DMS153 (cell line): ENCODE measurements around the gene PLEKHG4.

Experiments
- DNase-seq: peaks from one replicate; lab custom pipeline; 2025; lab: John Stamatoyannopoulos, UW

PLEKHG4 gene

DNA sequence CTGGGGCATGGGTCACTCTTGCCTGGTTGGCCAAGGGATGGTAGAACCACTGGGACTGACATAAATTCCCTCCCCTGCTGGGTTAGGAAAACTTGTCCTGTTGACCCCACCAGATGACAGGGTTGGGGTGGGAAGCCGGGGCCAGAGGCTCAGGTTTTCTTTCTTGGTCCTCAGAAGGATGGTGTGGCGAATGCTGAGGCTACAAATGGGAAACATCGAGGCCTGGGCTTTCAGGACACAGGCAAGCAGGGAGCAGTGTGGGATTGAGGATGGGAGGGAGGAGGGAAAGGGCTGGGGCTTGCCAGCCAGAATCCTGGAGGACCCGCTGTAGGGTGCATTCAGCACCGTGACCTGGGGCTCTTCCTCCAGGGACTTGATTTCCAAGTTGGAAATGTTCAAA, 14.5 kb upstream of the PLEKHG4 start:
- no peak for DNase-seq

DNA sequence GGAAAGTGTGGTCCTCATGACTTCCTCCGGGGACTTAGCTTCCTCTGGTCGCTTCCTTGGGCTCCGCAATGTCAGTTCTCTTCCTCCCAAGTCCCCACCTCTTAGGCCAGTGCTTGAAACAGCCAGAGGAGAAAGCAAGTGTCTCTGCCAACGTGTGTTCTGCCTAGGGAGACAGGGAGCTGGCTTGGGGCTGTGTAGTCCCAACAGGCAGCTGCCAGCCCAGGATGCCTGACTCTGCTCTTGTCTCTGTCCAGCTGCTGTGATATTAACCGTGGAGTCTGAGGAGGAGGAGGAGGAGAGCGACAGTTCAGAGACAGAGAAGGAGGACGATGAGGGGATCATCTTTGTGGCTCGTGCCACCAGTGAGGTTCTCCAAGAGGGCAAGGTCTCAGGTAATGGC, 13.5 kb upstream of the PLEKHG4 start:
- DNase-seq: no peak

DNA sequence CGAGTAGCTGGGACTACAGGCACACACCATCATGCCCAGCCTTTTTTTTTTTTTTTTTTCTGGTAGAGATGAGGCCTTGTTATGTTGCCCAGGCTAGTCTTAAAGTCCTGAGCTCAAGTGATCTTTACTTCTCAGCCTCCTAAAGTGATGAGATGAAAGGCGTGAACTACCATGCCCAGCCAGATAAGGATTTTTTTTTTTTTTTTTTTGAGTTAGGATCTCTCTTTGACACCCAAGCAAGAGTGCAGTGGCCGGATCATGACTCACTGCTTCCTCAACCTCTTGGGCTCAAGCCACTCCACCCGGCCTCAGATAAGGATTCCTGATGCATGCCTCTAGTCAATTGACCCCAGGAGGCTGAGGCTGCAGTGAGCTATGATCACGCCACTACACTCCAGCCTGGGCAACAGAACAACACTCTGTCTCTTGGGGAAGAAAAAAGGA, 11.2 kb upstream of the PLEKHG4 start:
- DNase-seq: no peak

DNA sequence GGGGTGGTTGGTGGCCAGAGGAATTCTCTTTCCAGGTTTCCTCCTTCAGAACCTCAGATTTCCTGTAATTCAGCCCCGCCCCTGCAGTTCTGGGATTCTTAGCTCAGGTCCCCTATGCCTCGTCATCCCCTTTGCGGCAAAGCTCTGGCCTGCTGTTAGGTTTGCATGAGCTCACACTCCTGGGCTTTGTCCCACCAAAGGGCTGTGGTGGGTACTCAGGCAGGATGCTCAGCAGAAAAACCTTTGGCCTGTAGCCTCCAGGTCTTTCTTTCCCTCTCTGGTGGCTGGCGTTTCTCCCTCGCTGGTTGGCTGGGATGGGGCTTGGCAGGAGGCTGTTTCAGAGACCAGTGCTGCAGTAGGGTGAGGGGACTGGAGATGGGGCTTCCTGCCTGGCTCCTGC, 9.6 kb upstream of the PLEKHG4 start:
- no peak for DNase-seq

DNA sequence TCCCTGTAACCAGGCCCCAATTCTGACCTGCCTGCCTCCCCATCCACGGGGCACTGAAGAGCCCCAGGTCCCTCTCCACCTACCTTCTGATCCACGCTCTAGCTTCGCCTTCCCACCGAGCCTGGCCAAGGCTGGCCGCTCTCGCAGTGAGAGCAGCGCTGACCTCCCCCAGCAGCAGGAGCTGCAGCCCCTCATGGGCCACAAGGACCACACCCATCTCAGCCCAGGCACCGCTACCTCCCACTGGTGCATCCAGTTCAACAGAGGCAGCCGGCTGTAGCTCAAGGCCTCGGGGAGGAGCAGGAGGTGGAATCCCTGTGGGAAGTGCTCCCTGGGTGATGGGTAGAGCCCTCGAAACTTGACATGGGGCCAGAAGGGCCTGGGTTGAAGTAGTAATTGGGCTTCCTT, 8.4 kb upstream of the PLEKHG4 start:
- DNase-seq: no peak

DNA sequence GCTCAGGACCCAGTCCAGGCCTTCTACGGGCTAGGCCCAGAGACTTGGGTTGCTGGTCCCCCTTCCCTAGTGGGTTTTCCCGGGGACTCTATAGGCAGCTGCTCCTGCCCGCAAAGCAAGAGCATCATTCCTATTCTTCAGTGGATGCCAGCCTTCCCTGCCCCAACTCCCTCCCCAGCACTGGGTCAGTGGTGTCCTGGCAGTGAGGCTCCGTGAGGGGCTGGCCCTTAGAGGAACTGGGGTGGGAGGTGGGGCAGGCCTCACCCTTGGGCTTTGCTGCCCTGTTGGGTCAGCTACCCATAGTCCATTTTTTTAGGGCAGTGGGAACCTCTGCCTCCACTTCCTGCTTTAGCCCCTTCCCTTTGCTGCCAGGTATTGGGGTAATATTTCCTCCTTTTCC, 7.9 kb upstream of the PLEKHG4 start:
- no peak for DNase-seq

DNA sequence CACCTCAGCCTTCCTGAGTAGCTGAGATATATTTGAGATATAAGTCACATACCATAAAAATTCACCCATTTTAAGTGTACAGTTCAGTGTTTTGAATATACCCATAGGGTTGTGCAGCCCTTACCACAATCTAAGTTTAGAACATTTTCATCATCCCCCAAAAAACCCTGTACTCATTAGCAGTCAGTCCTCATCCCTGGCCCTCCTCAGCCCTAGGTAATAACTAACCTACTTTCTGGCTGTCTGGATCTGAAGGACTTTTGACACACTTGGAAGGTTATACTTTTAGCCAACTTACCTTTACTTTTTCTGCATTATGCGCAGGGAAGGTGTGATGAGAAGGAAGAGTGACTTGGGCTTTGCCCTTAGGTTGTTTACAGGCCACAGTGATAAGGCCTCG, 4.0 kb upstream of the PLEKHG4 start:
- DNase-seq: no peak

DNA sequence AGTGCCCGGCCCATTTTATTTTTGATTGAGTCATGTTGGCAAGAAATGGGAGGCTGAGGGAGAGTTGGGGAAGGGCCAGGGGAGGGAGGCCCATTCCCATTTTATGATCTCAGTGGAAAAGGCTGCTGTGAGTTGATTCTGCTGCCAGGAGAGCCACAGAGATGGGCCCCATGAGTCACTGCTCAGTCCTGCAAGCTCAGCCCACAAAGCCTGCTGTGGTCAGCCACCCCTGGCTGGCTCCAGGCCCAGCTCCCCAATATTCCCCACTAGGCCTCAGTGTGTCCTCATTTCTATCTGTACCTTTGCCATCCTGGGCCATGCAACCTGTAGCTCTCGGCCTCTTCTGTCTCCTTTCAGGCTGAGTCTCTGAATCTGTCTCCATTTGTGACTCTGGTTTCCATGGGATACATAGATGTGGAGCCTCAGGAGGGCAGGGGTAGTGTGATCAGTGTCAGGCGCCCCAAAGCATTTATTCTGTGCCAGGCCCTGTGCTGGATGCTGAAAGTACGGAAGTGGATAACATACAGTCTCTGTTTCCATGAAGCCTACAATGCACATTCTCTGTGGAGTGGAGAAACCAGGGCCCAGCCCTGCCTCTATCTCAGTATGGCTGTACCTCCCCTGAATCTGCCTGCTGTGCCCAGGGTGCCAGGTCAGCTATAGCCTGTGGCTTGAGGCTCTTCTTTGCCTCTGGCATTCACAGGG, 1.9 kb upstream of the PLEKHG4 start:
- no peak for DNase-seq

DNA sequence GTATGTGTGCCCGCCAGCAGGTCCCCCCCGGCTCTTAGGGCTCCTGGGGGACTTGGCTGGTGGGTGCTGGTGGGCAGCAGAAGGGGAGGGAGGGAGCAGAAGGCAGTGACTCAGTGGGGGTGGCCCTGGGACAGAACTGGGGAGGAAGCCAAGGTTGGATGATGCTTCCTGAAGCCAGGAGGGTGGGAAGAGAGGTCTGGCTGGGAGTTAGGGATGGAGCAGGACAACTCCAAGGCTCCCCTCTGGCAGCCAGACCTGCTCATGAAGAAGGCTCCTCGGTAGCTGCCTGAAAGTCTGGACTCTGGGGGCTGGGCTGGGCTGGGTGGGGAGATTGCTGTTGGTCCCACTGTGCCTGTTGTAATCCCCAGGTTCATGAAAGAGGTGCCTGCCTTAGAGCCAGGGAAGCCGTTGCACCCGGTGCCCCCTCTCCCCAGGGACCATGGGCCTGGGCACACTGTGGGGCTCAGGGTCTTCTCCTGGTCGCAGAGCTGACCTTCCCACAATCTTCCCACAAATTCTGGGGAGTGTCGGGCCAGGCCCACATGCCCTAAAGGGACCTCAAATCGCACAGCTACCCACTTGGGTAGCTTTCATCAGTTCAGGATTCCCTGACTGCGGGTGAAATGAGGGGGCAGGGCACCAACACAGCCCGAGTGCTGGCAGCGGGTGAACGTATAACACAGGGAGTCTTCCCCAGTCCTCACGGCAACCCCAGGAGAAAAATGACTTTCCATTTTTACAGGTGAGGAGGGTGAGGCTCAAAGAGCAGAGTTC, 1.1 kb upstream of the PLEKHG4 start:
- no peak for DNase-seq

DNA sequence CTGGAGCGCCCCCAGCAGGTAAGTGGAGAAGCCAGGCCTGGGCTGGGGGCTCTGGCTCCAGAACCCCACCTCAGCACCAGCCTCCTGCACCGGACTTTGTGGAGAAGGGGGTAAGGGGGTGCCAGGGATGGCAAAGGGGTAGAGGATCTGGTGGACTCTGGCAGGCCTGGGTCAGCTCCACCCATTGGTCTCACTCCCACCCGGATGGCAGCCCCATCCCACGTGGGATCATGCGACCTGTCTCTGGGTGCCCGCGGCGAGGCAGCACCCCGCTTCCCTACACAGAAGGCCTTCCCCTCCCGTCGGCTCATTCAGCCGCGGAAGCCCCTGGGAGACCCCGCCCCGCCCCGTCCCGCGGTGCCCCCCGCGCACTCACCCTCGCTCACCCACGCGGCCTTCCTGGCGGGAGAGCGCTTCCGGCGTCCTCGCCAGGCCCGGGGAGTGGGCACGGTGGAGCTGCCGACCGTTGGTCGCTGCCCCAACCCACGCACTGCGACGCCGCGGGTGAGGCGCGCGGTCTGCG, 498 bp upstream of the PLEKHG4 start:
- DNase-seq: no peak

DNA sequence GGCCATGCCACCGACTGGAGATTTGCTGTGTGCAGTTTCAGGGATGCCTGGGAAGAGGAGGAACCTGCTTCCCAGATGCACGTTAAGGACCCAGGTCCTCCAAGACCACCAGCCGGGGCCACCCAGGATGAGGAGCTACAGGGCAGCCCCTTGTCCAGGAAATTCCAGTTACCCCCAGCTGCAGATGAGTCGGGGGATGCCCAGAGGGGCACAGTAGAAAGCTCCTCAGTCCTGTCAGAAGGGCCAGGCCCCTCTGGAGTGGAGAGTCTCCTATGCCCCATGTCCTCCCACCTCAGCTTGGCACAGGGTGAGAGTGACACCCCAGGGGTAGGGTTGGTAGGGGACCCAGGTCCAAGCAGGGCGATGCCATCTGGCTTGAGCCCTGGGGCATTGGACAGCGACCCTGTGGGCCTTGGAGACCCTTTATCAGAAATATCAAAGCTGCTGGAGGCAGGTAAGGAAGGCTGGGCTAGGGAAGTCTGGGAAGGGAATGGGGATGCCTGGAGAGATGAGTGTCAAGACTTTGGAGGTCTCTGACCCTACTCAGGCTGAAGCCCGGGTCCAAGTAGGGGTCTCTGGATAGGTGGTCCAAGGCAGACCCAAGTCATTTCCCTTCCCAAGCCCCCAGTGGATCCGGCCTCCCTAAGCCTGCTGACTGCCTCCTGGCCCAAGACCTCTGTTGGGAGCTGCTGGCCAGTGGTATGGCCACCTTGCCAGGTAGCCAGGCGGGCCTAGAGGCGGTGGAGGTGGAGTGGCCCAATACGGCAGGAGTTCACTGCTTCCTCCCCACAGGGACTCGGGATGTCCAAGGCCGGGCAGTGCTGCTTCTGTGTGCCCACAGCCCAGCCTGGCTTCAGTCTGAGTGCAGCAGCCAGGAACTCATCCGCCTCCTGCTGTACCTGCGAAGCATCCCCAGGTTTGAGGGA, 1.0 kb downstream of the PLEKHG4 start:
- DNase-seq: no peak

DNA sequence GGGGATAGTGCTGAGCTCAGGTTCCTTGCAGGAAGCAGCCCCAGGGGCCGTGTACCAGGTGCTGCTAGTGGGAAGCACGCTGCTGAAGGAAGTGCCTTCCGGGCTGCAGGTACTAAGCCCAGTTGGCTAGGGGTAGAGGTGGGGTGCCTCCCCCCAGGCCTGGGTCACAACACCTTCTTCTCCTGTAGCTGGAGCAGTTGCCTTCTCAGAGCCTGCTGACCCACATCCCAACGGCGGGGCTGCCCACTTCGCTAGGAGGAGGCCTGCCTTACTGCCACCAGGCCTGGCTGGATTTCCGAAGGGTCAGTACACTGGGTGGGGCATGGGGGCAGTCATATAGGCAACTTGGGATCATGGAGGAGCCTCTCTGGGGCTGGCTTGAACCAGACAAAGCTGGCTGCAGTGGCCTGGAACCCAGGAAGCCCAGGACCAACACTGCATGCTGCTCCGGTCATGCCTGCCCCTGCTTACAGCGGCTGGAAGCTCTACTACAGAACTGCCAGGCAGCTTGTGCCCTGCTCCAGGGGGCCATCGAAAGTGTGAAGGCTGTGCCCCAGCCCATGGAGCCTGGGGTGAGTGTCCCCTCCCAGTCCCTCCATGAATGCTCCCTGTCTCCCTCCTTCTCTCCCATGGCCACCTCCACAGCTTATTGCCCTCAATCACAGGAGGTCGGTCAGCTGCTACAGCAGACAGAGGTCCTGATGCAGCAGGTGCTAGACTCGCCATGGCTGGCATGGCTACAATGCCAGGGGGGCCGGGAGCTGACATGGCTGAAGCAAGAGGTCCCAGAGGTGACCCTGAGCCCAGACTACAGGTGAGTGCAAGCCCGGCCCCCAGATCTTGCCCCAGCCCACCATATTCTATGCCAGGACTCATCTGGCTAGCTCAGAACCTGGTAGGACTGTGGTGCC, 2.5 kb downstream of the PLEKHG4 start:
- DNase-seq: no peak

DNA sequence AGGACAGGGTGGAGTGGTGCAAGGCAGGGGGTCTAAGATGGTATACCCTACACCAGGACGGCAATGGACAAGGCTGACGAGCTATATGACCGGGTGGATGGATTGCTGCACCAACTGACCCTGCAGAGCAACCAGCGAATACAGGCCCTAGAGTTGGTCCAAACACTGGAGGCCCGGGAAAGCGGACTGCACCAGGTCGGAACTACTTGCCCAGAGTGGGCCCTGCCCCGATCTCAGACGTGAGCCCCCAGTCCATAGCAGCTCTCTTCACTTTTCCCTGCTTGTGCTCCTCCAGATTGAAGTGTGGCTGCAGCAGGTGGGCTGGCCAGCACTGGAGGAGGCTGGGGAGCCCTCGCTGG, 3.1 kb downstream of the PLEKHG4 start:
- DNase-seq: no peak

DNA sequence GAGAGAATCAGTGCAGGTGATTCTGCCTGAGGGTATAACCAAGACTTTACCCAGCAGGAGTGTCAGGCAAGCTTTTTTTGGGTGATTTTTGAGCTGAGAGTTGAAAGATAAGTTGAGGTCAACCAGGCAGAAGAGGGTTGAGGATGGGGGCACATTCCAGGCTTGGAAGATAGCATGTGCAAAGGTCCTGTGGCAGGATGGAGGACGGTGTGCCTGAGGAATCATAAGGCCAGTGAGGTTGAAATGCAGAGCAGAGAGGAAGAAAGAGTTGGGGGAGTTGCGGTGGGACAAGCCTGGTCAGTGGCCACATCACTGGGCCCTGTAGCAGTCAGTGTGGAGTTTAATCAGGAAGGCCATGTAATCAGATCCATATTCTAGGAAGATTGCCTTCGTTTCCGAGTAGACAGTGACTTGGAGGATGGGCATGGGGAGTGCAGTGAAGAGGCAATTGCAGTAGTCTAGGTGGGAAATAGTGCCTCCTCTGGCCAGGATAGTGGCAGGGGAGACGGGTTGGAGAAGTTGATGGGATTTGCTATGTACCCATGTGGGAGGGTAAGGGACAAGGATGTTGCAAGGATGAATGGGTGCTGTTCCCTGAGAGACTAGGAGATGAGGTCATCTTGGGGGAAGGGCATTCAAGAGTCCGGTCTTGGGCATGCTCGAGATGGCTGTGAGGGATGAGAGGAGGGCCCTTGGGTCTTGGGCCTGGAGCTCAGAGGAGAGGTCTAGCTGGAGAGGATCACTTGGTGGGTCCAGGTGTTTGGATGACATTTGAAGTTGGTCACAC, 3.9 kb downstream of the PLEKHG4 start:
- DNase-seq: no peak

DNA sequence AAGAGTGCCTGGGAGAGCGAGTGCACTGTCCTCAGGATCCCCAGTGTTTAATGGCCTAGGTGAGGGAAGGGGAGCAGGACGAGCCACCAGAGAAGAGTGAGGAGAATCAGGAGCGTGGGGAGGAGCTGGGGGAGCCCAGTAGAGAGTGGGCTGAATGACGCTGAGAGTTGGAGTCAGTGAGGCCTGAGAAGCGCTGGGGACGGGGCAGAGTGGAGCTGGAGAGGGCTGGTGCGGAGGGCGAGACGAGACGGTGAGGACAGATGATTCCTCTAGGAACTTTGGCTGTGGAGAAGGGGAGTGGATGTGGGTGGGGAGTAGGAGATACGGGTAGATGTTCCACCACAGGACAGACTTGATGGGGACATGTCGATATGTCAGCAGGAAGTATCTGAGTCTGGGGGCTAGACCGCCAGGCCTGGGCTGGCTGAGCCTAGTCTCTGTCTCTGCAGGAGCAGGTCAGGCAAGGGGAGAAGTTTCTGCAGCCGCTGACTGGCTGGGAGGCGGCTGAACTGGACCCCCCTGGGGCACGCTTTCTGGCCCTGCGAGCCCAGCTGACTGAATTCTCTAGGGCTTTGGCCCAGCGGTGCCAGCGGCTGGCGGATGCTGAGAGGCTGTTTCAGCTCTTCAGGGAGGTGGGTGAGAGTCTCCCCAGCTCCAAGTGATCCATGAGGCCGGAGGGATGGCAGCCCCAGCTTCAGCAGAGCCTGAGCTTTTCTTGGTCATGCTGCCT, 4.7 kb downstream of the PLEKHG4 start:
- DNase-seq: no peak

DNA sequence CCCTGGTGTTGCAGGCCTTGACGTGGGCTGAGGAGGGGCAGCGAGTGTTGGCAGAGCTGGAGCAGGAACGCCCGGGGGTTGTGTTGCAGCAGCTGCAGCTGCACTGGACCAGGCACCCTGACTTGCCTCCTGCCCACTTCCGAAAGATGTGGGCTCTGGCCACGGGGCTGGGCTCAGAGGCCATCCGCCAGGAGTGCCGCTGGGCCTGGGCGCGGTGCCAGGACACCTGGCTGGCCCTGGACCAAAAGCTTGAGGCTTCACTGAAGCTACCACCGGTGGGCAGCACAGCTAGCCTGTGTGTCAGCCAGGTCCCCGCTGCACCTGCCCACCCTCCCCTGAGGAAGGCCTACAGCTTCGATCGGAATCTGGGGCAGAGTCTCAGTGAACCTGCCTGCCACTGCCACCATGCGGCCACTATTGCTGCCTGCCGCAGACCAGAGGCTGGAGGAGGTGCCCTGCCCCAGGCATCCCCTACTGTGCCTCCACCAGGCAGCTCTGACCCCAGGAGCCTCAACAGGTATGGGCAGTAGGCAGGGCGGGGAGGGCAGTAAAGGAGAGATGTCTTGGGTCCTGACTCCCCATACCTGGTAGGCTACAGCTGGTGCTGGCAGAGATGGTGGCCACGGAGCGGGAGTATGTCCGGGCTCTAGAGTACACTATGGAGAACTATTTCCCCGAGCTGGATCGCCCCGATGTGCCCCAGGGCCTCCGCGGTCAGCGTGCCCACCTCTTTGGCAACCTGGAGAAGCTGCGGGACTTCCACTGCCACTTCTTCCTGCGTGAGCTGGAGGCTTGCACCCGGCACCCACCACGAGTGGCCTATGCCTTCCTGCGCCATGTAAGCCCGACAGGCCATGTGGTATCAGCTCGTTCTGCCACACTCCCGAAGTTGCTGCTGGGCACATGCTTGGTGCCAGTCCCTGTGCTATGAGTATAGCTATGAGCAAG, 5.6 kb downstream of the PLEKHG4 start:
- peak; percentile 77 for DNase-seq

DNA sequence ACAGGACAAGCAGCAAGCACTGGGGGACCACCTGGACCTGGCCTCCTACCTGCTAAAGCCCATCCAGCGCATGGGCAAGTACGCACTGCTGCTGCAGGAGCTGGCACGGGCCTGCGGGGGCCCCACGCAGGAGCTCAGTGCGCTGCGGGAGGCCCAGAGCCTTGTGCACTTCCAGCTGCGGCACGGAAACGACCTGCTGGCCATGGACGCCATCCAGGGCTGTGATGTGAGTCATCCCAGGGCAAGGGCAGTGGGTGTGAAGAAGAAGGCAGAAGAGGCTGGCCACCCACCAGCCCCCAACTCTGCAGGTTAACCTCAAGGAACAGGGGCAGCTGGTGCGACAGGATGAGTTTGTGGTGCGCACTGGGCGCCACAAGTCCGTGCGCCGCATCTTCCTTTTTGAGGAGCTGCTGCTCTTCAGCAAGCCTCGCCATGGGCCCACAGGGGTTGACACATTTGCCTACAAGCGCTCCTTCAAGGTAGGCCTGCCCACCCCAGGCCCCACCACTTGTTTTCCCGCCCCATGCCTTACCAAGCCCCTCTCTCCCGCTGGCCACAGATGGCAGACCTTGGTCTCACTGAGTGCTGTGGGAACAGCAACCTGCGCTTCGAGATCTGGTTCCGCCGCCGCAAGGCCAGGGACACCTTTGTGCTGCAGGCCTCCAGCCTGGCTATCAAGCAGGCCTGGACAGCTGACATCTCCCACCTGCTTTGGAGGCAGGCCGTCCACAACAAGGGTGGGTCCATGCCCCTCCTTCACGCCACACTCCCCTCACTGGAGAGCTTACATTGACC, 7.3 kb downstream of the PLEKHG4 start:
- DNase-seq: no peak

DNA sequence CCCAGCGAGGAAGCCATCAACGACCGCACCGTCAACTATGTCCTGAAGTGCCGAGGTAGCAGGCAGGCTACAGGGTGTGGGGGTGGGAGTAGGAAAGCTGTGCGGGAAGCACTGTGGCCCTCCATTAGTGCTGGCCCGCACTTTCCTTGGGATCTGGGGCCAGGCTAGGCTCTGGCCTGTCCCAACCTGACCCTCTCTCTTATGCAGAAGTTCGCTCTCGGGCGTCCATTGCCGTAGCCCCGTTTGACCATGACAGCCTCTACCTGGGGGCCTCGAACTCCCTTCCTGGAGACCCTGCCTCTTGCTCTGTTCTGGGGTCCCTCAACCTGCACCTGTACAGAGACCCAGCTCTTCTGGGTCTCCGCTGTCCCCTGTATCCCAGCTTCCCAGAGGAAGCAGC, 8.6 kb downstream of the PLEKHG4 start:
- DNase-seq: no peak
